ENCODE data around the gene CCT3.

Gene CCT3

DNA sequence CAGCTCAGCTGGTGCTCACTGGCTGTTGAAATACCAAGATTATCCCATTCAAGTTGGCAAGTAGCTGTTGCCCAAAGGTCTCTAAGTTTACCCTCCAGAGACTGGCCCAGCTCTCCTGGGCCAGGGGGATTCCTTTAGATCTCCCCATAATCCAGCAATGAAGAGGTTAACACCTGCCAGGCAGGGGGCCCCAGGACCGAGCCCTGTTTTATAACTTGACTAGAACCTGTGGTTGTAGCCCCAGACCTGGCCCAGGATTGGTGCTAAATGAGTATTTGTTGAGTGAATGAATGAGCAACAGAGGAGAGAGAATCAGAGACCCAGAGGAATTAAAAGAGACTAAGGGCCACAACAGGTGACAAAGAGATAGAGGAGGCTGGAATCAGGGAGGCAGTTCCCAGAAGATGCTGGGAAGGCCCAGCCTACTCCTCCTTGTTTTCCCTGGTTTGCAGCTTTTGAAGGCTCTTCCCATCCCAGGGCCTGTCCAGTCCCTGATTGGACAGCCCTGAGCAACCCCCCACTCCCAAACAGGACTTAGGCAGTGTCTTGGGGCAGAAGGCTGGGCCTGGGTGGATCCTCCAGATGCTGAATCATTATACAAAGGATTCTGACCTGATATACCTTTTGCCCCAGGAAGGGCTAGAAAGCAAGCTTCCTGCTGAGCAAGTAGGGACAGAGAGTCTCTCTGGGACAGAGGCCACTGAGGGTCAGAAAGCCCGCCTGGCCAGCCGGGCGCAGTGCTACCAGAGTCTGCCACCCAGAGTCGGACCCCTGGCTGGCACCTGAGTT is 28.5 kb upstream of the CCT3 start:
- H3K4me3 ChIP-seq (replicated peaks; ENCODE audit: insufficient read depth, low read length) = no peak overlapping the region
- H3K27me3 ChIP-seq (ENCODE audit: insufficient read depth, poor library complexity, severe bottlenecking) = no peaks in the 10 kb centered on the region
- no peak for DNase-seq (ENCODE audit: low read depth in 1 of 2, low spot score in 1 of 2)
- no peak overlapping the region for H3K27ac ChIP-seq (replicated peaks)
- TF ChIP-seq POLR2AphosphoS5 (IDR thresholded peaks at IDR 0.05; ENCODE audit: low read depth) (no peak), GABPA (IDR thresholded peaks at IDR 0.05; ENCODE audit: low read depth) (no peak)
- TF ChIP-seq, protein P1, sequence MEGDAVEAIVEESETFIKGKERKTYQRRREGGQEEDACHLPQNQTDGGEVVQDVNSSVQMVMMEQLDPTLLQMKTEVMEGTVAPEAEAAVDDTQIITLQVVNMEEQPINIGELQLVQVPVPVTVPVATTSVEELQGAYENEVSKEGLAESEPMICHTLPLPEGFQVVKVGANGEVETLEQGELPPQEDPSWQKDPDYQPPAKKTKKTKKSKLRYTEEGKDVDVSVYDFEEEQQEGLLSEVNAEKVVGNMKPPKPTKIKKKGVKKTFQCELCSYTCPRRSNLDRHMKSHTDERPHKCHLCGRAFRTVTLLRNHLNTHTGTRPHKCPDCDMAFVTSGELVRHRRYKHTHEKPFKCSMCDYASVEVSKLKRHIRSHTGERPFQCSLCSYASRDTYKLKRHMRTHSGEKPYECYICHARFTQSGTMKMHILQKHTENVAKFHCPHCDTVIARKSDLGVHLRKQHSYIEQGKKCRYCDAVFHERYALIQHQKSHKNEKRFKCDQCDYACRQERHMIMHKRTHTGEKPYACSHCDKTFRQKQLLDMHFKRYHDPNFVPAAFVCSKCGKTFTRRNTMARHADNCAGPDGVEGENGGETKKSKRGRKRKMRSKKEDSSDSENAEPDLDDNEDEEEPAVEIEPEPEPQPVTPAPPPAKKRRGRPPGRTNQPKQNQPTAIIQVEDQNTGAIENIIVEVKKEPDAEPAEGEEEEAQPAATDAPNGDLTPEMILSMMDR (IDR thresholded peaks at IDR 0.05; ENCODE audit: insufficient read depth, low read length) = no peak

DNA sequence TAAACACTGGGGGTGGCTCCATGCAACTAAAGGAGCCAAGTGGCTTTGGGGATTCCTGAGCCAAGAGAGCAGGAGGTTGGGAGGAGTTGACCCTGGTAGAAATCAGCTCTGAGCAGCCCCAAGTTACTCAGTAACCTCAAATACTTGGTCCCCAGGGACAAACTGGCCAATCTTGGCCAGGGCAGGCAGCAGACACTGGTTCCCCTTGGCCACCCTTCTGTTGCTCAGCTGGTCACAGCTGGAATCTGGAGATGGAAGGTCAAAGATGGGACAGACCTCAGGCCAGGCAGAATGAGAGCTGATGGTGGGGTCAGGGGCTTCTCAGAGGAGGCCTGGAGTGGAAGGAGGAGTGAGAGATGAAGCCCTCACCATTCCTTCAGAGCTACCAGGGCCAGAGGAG is 27.7 kb upstream of the CCT3 start:
- H3K4me3 ChIP-seq (replicated peaks; ENCODE audit: insufficient read depth, low read length) = no peak overlapping the region
- H3K27me3 ChIP-seq (ENCODE audit: insufficient read depth, poor library complexity, severe bottlenecking) = no peaks in the 10 kb centered on the region
- DNase-seq (ENCODE audit: low read depth in 1 of 2, low spot score in 1 of 2) = no peak
- TF ChIP-seq, protein P2, sequence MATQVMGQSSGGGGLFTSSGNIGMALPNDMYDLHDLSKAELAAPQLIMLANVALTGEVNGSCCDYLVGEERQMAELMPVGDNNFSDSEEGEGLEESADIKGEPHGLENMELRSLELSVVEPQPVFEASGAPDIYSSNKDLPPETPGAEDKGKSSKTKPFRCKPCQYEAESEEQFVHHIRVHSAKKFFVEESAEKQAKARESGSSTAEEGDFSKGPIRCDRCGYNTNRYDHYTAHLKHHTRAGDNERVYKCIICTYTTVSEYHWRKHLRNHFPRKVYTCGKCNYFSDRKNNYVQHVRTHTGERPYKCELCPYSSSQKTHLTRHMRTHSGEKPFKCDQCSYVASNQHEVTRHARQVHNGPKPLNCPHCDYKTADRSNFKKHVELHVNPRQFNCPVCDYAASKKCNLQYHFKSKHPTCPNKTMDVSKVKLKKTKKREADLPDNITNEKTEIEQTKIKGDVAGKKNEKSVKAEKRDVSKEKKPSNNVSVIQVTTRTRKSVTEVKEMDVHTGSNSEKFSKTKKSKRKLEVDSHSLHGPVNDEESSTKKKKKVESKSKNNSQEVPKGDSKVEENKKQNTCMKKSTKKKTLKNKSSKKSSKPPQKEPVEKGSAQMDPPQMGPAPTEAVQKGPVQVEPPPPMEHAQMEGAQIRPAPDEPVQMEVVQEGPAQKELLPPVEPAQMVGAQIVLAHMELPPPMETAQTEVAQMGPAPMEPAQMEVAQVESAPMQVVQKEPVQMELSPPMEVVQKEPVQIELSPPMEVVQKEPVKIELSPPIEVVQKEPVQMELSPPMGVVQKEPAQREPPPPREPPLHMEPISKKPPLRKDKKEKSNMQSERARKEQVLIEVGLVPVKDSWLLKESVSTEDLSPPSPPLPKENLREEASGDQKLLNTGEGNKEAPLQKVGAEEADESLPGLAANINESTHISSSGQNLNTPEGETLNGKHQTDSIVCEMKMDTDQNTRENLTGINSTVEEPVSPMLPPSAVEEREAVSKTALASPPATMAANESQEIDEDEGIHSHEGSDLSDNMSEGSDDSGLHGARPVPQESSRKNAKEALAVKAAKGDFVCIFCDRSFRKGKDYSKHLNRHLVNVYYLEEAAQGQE (IDR thresholded peaks at IDR 0.05; ENCODE audit: insufficient replicate concordance, low read depth) = no peak
- TF ChIP-seq SPI1 (IDR thresholded peaks at IDR 0.05; ENCODE audit: borderline replicate concordance, low read depth) = no peak
- TF ChIP-seq GABPA (IDR thresholded peaks at IDR 0.05; ENCODE audit: low read depth) = no peak
- no peak for TF ChIP-seq POLR2AphosphoS5 (IDR thresholded peaks at IDR 0.05; ENCODE audit: low read depth)
- TF ChIP-seq, protein P1 (IDR thresholded peaks at IDR 0.05; ENCODE audit: insufficient read depth, low read length) = no peak
- no peak overlapping the region for H3K27ac ChIP-seq (replicated peaks)

DNA sequence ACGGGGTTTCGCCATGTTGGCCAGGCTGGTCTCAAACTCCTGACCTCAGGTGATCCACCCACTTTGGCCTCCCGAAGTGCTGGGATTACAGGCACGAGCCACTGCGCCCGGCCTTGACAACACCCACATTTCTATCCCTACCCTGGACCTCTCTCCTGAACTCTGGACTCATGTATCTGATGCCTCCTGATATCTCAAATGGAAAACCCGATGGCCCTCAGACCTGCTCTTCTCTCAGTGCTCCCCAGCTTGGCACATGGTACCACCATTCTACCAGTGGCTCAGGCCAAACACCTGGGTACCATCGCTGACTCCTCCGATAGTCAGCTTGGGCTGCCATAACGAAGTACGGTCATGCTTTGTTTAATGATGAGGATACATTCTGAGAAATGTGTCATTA is 22.4 kb upstream of the CCT3 start:
- DNase-seq (ENCODE audit: low read depth in 1 of 2, low spot score in 1 of 2) = no peak
- Histone ChIP-seq H3K27ac (replicated peaks) (no peak overlapping the region), H3K4me3 (replicated peaks; ENCODE audit: insufficient read depth, low read length) (no peak overlapping the region), H3K27me3 (ENCODE audit: insufficient read depth, poor library complexity, severe bottlenecking) (peaks cover 8% of the 10 kb centered on the region)
- TF ChIP-seq, protein P1 (IDR thresholded peaks at IDR 0.05; ENCODE audit: insufficient read depth, low read length) = no peak

DNA sequence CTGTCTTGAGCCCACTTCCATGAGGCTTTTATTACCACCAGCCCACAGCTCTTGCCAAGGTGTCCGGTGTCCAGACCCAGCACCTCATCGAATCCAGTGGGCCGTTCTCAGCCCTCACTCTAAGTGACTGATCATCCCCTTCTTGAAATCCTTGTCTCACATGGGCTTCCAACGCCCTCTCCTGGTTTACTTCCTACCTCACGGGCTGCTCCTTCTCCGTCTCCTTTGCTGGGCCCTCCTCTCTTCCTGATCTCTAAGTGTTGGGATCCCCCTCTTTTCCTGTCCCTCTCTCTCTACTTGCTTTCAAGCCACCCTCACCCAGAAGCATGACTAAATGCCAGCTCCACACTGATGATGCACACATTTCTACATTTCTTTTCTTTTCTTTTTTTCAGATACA is 21.9 kb upstream of the CCT3 start:
- Histone ChIP-seq H3K27ac (replicated peaks) (no peak overlapping the region), H3K4me3 (replicated peaks; ENCODE audit: insufficient read depth, low read length) (no peak overlapping the region), H3K27me3 (ENCODE audit: insufficient read depth, poor library complexity, severe bottlenecking) (peaks cover 8% of the 10 kb centered on the region)
- no peak for TF ChIP-seq SPI1 (IDR thresholded peaks at IDR 0.05; ENCODE audit: borderline replicate concordance, low read depth)
- TF ChIP-seq, protein P1 (IDR thresholded peaks at IDR 0.05; ENCODE audit: insufficient read depth, low read length) = no peak
- TF ChIP-seq GABPA (IDR thresholded peaks at IDR 0.05; ENCODE audit: low read depth) = no peak
- TF ChIP-seq POLR2AphosphoS5 (IDR thresholded peaks at IDR 0.05; ENCODE audit: low read depth) = no peak
- TF ChIP-seq, protein P2 (IDR thresholded peaks at IDR 0.05; ENCODE audit: insufficient replicate concordance, low read depth) = no peak
- DNase-seq (ENCODE audit: low read depth in 1 of 2, low spot score in 1 of 2) = no peak

Data from HL-60 (cell line).